ENCODE data around the gene ACTG1. TPM values are rescaled to one million over a fixed set of nuclear protein-coding genes. Genes with fewer than 3 reads are reported as not detected.

Gene ACTG1
- total RNA-seq, 2 donors from 2014 or later = 4,489 to 4,790 TPM

DNA sequence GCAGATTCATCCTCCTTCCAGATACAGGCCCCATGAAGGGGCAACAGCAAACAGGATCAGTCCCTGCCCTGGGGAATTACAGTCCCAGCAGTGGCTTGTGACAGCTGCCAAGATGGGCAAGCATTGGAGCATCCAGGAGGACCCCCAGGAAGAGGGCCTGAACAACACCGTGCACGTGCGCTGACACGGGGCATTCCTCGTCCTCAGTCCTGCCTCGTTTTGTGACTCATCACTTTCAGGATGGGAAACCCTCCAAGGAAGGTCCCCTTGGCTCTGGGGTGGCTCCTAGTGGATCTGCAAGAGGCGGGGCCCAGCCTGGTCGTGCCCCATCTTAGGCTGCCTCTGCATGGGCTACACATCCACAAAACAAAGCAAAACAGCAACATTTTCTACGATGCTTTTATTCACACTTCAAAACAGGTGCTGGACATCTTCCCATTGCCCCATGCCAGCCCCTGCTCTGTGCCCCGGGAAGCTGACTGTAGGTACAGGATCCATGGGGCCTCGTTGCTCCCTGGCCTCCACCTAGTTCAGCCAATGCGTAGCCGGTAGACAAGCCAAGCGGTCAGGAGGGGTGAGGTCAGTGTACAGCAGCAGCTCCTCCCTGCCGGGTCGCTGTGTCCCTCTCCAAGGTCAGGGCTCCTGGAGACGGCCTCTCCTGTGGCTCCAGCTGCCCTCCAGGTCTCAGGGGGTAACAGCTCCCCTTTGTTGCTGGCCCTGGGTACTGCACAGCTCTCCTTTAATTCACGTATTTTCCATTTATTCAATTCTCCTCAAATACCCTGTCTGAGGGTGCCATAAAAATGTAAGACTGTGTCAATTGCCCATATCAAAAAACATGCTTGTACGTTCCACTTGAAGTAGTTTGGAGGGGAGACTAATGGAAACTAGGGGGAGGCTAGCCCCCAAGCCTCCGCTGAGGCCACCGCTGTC lies 32.2 kb downstream of the ACTG1 start:
- Histone ChIP-seq H3K4me1 (peaks cover 13% of the 10 kb centered on the region), H3K27ac (no peak overlapping the region), H3K36me3 (no peaks in the 10 kb centered on the region), H3K9me3 (no peaks in the 10 kb centered on the region), H3K9ac (ENCODE audit: low read depth in 2 of 2, low read length in 2 of 2) (no peak overlapping the region), H3K27me3 (peaks cover 4% of the 10 kb centered on the region), H3K4me3 (no peak overlapping the region)
- no peak for TF ChIP-seq CTCF (IDR thresholded peaks at IDR 0.05)
- no peak for DNase-seq
- intact Hi-C loops (cut with DNase I) = loop anchor here (5.0 kb wide), 1 partner anchor 78 kb away; no protein-coding TSS in a partner anchor

GRCh38 chr17:81479175-81480071 lies 33.2 kb downstream of the ACTG1 start:
- H3K27me3 ChIP-seq = peaks cover 4% of the 10 kb centered on the region
- TF ChIP-seq CTCF (IDR thresholded peaks at IDR 0.05) = no peak
- intact Hi-C loops (cut with DNase I) = loop anchor here (5.0 kb wide), 1 partner anchor 77 kb away; no protein-coding TSS in a partner anchor
- H3K9me3 ChIP-seq = no peaks in the 10 kb centered on the region
- H3K36me3 ChIP-seq = no peaks in the 10 kb centered on the region
- no peak overlapping the region for H3K4me3 ChIP-seq
- peaks cover 11% of the 10 kb centered on the region for H3K4me1 ChIP-seq
- no peak for DNase-seq
- no peak overlapping the region for H3K27ac ChIP-seq
- no peak overlapping the region for H3K9ac ChIP-seq (ENCODE audit: low read depth in 2 of 2, low read length in 2 of 2)

GRCh38 chr17:81478119-81478518 lies 34.5 kb downstream of the ACTG1 start:
- no peak overlapping the region for H3K27ac ChIP-seq
- TF ChIP-seq CTCF (IDR thresholded peaks at IDR 0.05) = no peak
- H3K27me3 ChIP-seq = no peaks in the 10 kb centered on the region
- no peak for DNase-seq
- H3K9ac ChIP-seq (ENCODE audit: low read depth in 2 of 2, low read length in 2 of 2) = no peak overlapping the region
- no peaks in the 10 kb centered on the region for H3K9me3 ChIP-seq
- H3K4me3 ChIP-seq = no peak overlapping the region
- peaks cover under 1% of the 10 kb centered on the region for H3K4me1 ChIP-seq
- intact Hi-C loops (cut with DNase I) = no loop called here
- no peaks in the 10 kb centered on the region for H3K36me3 ChIP-seq

GRCh38 chr17:81477173-81477572 lies 35.4 kb downstream of the ACTG1 start:
- no peaks in the 10 kb centered on the region for H3K36me3 ChIP-seq
- H3K4me1 ChIP-seq = no peaks in the 10 kb centered on the region
- intact Hi-C loops (cut with DNase I) = no loop called here

More at GRCh38 chr17:81477173-81477572, 35.4 kb downstream of the ACTG1 start:
- no peak overlapping the region for H3K27ac ChIP-seq
- no peaks in the 10 kb centered on the region for H3K27me3 ChIP-seq
- H3K9me3 ChIP-seq = no peaks in the 10 kb centered on the region
- no peak for TF ChIP-seq CTCF (IDR thresholded peaks at IDR 0.05)
- no peak overlapping the region for H3K9ac ChIP-seq (ENCODE audit: low read depth in 2 of 2, low read length in 2 of 2)
- no peak overlapping the region for H3K4me3 ChIP-seq
- no peak for DNase-seq

All from colonic mucosa (tissue), 4 donors.